Neural cell (in vitro differentiated cells): ENCODE data around the gene WWTR1.

Experiments used
- EP300 ChIP-seq: fragments of 450-650 bp; conservative IDR thresholded peaks from 2 replicates; pipeline ENCODE4 v1.6.1; 2014; ENCODE audit warnings: antibody characterized with exemption, mild to moderate bottlenecking, moderate library complexity; ENCODE audit not compliant: poor library complexity, severe bottlenecking
- EZH2 ChIP-seq: fragments of 200-600, 300-800 bp; shearing (Covaris generic), sonication (generic); IDR thresholded peaks from 2 replicates; pipeline ENCODE4 v1.6.1; 2014; ENCODE audit warnings: antibody characterized with exemption, low read length, borderline replicate concordance, mild to moderate bottlenecking; ENCODE audit not compliant: insufficient read depth, poor library complexity, severe bottlenecking
- POLR2AphosphoS5 ChIP-seq: IDR thresholded peaks from 2 replicates; pipeline ENCODE4 v1.6.1; 2012
- SMC3 ChIP-seq: fragments of 450-650 bp; conservative IDR thresholded peaks from 2 replicates; pipeline ENCODE4 v1.6.1; 2014; ENCODE audit warnings: antibody characterized with exemption, mild to moderate bottlenecking, moderate library complexity; ENCODE audit not compliant: poor library complexity
- TAF1 ChIP-seq: IDR thresholded peaks from 2 replicates; pipeline ENCODE4 v1.6.1; 2012; ENCODE audit warnings: low read depth
- TF ChIP-seq, protein P1 (sequence below): fragments of 450-650 bp; IDR thresholded peaks from 2 replicates; pipeline ENCODE4 v1.5.1; 2014; ENCODE audit warnings: antibody characterized with exemption, mild to moderate bottlenecking, moderate library complexity; ENCODE audit not compliant: poor library complexity, severe bottlenecking
- TF ChIP-seq, protein P2 (sequence below): IDR thresholded peaks from 2 replicates; pipeline ENCODE4 v1.6.1; 2012; ENCODE audit warnings: borderline replicate concordance

GRCh38 chr3:149688122-149688757 is 30.4 kb upstream of the WWTR1 start:
- TF ChIP-seq, protein P1, sequence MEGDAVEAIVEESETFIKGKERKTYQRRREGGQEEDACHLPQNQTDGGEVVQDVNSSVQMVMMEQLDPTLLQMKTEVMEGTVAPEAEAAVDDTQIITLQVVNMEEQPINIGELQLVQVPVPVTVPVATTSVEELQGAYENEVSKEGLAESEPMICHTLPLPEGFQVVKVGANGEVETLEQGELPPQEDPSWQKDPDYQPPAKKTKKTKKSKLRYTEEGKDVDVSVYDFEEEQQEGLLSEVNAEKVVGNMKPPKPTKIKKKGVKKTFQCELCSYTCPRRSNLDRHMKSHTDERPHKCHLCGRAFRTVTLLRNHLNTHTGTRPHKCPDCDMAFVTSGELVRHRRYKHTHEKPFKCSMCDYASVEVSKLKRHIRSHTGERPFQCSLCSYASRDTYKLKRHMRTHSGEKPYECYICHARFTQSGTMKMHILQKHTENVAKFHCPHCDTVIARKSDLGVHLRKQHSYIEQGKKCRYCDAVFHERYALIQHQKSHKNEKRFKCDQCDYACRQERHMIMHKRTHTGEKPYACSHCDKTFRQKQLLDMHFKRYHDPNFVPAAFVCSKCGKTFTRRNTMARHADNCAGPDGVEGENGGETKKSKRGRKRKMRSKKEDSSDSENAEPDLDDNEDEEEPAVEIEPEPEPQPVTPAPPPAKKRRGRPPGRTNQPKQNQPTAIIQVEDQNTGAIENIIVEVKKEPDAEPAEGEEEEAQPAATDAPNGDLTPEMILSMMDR, result no peak
- TF ChIP-seq, protein P2, sequence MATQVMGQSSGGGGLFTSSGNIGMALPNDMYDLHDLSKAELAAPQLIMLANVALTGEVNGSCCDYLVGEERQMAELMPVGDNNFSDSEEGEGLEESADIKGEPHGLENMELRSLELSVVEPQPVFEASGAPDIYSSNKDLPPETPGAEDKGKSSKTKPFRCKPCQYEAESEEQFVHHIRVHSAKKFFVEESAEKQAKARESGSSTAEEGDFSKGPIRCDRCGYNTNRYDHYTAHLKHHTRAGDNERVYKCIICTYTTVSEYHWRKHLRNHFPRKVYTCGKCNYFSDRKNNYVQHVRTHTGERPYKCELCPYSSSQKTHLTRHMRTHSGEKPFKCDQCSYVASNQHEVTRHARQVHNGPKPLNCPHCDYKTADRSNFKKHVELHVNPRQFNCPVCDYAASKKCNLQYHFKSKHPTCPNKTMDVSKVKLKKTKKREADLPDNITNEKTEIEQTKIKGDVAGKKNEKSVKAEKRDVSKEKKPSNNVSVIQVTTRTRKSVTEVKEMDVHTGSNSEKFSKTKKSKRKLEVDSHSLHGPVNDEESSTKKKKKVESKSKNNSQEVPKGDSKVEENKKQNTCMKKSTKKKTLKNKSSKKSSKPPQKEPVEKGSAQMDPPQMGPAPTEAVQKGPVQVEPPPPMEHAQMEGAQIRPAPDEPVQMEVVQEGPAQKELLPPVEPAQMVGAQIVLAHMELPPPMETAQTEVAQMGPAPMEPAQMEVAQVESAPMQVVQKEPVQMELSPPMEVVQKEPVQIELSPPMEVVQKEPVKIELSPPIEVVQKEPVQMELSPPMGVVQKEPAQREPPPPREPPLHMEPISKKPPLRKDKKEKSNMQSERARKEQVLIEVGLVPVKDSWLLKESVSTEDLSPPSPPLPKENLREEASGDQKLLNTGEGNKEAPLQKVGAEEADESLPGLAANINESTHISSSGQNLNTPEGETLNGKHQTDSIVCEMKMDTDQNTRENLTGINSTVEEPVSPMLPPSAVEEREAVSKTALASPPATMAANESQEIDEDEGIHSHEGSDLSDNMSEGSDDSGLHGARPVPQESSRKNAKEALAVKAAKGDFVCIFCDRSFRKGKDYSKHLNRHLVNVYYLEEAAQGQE, result no peak
- TF ChIP-seq EZH2, result no peak
- TF ChIP-seq POLR2AphosphoS5, result no peak
- no peak for TF ChIP-seq EP300
- TF ChIP-seq TAF1, result no peak
- no peak for TF ChIP-seq SMC3
